Activated CD4-positive, alpha-beta T cell treated with anti-CD3 and anti-CD28 coated beads for 48 hours (primary cell): ENCODE measurements around the gene THEM4.

Experiments
- DNase-seq: peaks from one replicate; pipeline ENCODE4 v3.0.0-alpha.2; 2020

The THEM4 gene

DNA sequence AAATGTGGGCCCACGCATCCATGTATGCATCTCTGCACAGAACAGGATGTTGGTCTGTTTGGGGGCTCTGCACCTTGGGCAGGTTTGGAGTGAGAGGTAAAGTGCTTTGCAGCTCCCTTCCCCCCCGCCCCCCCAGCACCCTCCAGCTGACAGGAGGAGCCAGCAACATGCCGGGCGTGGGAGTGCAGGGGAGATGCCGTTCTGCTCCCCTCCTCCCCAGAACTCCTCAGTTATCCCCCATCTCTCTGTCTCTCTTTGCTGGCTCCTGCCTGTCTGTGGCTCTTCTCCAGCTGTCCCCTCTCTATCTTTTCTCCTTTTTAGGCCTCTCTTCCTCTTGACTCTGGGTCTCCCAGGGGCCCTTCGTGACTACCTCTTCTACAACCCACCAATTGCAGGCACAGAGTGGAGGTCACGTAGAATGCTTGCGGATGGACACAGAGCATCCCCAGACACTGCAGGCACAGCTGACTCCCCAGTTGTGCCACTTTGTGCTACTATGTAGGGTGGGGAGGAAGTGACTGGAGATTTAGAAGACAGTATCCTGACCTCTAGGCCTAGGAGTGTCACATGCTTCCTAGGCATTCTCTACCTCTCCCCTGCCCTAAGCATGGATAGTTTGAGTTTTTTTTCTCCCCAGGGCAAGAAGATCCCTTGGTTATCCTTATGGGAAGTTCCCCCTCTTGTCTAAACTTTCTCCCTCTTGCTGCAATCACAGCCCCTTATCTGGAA, 76.0 kb downstream of the THEM4 start:
- no peak for DNase-seq

DNA sequence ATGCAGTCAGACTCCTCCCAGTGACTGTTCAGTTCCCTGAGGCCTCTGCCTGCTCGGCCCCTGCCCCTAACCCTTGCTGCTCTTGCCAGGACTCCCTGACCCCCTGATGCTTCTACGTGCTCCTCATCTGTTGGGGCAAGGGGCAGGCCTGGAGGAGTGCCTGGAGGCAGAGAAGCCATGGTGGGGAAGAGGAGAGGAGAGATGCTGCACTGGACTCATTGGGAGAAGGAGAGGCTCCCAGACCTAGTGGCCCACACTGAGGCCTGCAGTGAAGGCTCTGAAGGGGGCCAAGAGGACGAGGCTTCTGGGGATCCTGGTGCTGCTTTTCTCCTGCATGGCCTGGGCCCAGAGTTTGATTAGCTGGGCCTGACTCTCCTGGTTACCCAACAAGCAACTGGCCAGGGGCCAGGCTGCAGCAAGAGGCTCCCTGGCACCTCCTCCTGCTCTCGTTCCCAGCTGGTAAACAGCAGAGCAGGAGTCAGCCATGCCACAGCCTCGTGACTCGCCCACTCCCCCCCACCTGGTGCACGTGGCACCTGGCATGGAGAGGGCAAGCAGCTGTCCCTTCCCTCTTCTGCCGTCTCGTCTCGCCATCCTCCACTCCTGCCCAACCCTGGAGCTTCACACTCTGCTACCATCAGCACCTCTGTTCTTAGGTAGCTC, 76.9 kb downstream of the THEM4 start:
- no peak for DNase-seq

DNA sequence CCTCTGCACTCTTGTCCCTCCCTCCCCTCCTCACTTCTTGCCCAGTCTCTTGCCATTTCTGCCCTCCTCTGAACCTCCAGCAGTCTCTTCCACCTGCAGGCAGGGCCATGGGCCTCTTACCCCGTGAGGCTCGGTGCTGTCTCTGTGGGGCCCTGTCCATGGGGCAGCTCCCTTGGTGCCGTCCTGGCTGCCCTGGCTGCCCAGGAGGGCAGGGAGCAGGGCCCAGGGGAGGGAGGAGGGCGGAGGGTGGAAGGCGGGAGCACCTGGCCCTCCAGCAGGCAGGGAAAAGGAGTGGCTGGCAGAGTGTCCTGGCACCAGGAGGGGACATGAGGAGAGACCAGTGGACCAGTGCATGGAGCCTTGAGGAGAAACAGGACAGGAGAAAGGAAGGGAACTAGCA, 77.7 kb downstream of the THEM4 start, which contains the start of gene RORC:
RORC (minus strand) TSS at position 198 of the 400 bp plus-strand sequence; CDS start at position 160, 38 bp downstream.
- DNase-seq, result no peak

DNA sequence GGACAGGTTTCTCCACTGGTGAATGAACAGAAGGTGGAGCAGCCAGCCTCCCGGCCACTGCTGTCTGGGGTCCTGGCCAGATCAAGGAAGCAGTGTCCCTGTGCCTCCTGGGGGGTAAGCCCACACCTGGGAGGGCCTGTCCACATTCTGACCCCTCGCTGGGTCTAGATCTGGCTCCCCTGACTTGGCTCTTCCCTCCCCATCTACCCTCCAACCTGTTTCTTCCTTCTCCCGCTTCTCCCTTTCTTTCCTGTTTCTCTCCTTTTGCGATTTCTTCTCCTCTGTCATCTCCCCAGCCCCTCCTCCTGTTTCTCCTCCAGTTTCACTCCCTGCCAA, 78.1 kb downstream of the THEM4 start:
- DNase-seq, result no peak

DNA sequence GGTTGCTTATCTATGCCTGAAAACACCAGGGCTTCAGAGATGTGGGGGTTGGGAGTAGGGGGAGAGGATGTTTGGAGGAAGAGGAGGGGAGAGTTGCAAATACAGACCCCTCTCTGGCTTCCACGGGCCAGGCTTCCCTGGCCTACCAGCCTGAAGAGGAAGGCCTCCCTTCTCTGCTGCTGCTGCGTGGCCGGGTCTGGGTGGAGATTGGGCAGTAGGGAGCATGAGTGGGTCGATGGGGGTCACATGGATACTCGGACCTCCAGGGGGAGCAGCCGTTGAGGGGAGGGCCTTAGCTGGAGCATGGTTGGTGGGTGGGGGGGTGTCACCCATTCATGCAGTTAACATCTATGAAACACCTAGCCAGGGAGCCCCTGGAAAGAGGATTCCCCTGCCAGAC, 79.3 kb downstream of the THEM4 start:
- no peak for DNase-seq

DNA sequence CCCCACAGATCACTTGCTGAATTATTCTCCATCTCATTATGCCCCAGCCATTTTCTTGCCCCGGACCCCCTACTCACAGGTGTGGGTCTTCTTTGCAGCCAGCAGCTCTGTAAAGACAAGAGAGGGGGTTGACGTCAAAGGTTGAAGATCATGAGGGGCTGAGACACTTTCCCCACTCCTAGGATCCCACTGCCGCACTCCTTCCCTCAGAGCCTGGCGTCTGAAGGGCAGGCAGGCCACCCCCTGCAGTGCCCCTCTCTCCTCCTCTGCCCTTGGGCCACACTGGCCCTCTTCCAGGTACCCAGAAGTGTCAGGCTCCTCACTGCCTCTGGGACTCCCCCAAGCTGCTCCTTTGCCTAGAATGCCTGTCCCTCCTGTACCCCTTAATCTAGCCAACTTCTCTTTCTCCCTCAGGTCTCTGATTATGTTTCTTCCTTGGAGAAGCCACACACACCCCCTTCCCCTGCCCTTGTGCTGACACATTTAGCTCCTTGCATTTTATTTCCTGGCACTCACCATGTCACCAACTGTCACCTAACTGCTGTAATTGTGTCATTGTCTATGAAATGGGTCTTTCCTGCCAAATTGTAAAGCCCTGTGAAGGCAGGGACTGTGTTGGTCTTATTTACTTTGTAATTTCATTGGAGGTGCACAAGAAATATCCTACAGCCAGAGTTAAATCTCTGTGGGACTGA, 79.8 kb downstream of the THEM4 start:
- no peak for DNase-seq

DNA sequence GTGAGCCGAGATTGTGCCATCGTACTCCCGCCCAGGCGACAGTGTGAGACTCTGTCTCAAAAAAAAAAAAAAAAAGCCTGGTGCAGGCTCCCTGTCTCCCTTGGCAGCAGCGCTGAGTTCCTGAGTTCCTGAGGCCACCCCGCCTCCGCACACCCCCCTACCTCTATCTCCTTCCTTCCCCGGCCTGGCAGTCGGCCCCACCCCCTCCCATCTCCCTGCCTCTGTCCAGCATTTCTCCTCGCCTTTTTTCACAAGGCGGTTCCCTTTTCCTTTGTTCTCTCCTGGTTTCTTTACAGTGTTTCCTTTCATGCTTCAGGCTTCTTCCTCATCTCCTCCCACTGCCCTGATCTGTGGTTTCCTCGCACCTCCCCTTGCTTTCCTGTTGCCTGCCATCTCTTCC, 80.4 kb downstream of the THEM4 start:
- no peak for DNase-seq

DNA sequence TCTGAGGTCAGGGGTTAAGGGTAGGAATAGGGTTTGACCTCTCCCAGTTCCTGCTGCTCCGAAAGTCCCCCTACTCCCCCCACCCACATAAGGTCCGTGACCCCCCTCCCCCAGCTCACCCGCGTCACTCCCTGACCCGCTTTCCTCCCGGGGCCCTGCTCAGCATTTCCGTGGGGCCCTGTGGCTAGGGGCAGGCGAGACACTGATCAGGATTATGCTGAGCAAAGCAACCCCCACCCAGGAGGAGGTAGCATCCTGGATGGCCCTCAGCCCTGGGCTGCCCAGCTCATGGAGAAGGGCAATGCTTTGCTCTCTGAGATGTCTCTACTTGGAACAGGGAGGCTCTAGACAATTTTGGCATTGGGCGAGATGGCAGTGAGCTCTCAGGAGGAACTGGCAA, 81.5 kb downstream of the THEM4 start:
- no peak for DNase-seq

DNA sequence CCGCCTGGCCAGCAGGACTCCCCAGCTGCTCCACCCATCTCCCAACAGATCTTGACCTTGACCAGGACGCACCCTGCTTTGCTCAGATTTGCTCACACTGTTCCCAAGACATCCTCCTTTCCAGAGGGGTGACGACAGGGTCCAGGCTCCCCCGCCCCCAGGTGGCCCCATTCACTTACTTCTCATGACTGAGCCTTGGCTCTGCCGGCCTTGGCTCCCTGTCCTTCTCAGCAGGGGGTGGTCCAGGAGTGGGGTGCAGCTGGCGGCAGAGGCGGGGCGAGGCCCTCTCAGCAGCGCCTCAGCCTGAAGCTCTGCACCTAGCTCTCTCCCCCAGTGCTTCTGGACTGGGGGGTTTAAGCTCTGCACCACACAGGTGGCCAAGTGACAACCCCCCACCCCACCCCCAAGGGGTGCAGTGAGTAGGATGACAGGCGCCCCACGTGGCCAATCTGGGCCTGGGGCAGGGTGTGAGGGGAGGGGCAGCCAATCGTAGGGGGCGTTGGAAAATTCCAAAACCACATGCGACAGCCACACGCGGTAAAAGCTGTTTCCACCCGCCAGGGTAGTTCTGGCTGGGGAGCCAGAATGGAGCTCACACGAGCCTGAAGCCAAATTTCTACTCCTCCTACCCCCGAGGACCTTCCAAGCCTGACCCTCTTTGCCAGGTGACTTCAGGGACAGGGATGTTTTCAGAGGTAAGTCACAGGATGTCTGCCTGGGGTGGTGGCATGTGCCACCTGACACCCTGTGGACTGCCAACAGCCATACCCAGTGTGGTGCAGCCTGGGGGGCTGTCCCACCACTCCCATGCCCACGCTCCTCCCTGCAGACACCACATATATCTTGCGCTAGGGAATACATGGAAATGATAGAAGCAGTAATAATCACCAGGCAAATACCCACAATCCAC, 83.3 kb downstream of the THEM4 start:
- DNase-seq, result peak; percentile 52

DNA sequence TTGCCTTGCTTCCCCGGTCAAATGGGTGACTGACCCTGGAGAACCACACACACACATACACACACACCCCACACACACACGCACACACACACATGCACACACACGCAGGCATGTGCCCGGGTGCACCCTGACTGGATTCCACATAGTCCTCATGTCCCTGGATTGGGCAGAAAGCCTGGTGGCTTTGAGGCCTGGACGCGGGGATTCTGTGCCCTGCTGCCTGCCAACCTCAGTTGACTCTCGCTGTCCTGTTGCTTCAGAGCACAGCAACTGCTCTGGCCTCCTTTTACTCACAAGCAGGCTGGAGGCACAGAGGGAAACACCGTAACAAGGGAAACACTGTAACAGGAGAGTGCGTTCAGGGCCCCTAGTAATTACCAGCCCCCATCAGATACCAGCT, 84.1 kb downstream of the THEM4 start:
- no peak for DNase-seq
